GM10248 (cell line): Measurements from ENCODE around the gene KNL1.

Experiments used
- CTCF ChIA-PET: fragments of 300-600 bp; sonication (Branson Sonifier 250); formaldehyde crosslinking; extraction: SDS; loops from one replicate; lab custom pipeline; 2021; ENCODE audit warnings: antibody characterized with exemption; lab: Yijun Ruan, JAX
- POLR2A ChIA-PET: fragments of 350-650 bp; sonication (Branson Sonifier 250); formaldehyde crosslinking; extraction: SDS; loops from one replicate; lab custom pipeline; 2020; ENCODE audit warnings: antibody characterized with exemption; lab: Yijun Ruan, JAX
- DNase-seq: peaks from one replicate; pipeline ENCODE4 v3.0.0; 2012; ENCODE audit errors: extremely low spot score
- TF ChIP-seq, protein P1 (sequence below): IDR thresholded peaks from 2 replicates; pipeline ENCODE4 v1.5.1; 2012; ENCODE audit warnings: mild to moderate bottlenecking, low read depth; ENCODE audit errors: extremely low read depth, missing control alignments, control extremely low read depth

The KNL1 gene

DNA sequence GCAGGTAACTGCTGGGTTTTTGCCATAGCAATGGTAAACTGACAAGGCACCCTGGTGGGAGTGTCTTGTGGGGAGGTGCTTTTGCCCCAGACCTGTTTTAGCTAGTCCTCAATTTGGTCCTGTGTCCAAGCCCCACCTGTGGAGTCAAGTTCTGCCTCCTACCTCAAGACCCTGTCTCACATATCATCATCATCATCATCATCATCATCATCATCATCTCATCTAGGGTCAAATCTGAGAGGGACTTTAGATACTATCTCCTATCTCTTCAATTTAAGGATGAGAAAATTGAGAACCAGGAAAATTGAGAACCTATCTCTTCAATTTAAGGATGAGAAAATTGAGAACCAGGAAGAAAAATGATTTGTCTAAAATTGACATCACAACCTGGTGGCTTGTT is 9.9 kb downstream of the KNL1 start:
- CTCF ChIA-PET: interaction anchor here (1.4 to 6.2 kb wide), 4 partner anchors 11 to 84 kb away, joined by 3 to 25 read pairs (median 4); partner anchors contain the start of gene KNL1
- TF ChIP-seq, protein P1, sequence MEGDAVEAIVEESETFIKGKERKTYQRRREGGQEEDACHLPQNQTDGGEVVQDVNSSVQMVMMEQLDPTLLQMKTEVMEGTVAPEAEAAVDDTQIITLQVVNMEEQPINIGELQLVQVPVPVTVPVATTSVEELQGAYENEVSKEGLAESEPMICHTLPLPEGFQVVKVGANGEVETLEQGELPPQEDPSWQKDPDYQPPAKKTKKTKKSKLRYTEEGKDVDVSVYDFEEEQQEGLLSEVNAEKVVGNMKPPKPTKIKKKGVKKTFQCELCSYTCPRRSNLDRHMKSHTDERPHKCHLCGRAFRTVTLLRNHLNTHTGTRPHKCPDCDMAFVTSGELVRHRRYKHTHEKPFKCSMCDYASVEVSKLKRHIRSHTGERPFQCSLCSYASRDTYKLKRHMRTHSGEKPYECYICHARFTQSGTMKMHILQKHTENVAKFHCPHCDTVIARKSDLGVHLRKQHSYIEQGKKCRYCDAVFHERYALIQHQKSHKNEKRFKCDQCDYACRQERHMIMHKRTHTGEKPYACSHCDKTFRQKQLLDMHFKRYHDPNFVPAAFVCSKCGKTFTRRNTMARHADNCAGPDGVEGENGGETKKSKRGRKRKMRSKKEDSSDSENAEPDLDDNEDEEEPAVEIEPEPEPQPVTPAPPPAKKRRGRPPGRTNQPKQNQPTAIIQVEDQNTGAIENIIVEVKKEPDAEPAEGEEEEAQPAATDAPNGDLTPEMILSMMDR: no peak
- DNase-seq: no peak
- POLR2A ChIA-PET: no interaction called here

DNA sequence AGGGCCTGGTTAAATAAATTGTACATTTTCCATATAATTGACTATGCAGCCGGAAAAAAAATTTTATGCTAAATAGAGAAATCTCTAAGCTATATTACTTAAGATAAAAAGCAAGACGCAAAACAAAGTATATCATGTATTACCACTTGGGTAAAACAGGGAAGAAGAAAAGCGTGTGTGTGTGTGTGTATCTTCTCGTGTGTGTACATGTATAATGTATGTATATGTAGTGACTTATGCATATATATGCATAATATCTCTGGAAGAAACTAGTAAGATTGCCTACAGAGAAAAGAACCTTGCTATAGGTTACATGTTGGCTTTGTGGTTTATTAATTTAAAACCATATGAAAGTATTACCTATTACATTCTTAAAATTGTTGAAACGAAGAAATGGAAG is 19.0 kb downstream of the KNL1 start:
- no peak for DNase-seq
- CTCF ChIA-PET: no interaction called here
- TF ChIP-seq, protein P1: no peak

DNA sequence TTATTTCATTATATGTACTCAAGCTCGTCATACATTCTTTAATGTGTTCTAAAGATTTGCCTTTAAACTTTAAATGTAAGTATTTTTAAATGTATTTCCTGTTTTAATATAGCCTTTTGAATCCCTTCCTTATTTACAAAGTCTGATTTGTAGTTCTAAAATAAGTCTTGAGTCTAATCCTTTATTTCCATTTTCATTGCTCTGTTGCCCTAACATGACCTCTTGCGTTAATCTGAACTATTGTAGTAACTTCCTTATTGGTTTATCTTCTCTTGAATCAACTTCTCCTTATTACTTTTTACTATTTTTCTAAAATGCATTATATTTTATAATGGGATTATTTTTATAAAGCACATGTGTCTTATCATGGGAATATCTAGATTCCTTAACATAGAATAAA is 24.0 kb downstream of the KNL1 start:
- ChIA-PET CTCF (no interaction called here), POLR2A (no interaction called here)
- TF ChIP-seq, protein P1: no peak
- DNase-seq: no peak

More for the DNA sequence above, 19.0 kb downstream of the KNL1 start:
- POLR2A ChIA-PET: no interaction called here

DNA sequence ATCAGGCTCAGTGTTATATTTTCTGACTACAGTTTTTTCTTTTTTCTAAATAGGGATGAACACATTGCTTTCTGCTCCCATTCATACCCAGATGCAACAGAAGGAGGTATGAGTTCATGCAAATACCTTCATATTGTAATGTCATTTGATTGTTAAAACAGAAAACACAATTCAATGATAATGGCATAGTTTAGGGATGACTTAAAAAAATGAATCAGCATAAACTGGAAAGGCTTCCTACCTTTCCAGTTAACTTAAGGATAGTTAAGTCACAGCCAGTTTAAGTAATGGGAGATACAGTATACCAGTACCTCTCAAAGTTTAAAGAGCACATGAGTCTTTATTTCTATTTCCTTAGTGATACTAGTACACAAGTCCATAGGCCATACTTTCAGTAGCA is 24.9 kb downstream of the KNL1 start:
- ChIA-PET CTCF (no interaction called here), POLR2A (no interaction called here)
- TF ChIP-seq, protein P1: no peak
- no peak for DNase-seq

DNA sequence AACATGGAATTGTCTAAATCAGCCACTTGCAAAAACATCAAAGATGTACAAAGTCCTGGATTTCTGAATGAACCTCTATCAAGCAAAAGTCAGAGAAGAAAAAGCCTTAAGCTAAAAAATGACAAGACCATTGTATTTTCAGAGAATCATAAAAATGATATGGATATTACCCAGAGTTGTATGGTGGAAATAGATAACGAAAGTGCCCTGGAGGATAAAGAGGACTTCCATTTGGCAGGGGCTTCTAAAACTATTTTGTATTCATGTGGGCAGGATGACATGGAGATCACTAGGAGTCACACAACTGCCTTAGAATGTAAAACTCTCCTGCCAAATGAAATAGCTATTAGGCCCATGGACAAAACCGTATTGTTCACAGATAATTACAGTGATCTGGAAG is 29.3 kb downstream of the KNL1 start:
- no peak for DNase-seq
- ChIA-PET CTCF (interaction anchor here (0.8 to 1.3 kb wide), 4 partner anchors 13 to 236 kb away, joined by 3 to 4 read pairs (median 4); no protein-coding TSS in a partner anchor), POLR2A (no interaction called here)
- TF ChIP-seq, protein P1: no peak

DNA sequence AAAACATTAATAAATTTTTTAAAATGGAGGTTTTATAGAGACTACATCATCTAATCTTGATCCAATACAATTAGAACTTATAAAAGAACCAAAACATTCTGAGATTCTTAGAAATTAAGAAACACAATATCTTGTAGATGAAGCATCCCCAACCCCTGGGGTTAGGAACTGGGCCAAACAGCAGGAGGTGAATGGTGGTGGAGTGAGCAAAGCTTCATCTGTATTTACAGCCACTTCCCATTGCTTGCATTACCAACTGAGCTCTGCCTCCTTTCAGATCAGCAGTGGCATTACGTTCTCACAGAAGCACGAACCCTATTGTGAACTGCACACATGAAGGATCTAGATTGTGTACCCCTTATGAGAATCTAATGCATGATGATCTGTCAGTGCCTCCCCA is 36.3 kb downstream of the KNL1 start:
- ChIA-PET CTCF (no interaction called here), POLR2A (no interaction called here)
- DNase-seq: no peak
- TF ChIP-seq, protein P1: no peak

DNA sequence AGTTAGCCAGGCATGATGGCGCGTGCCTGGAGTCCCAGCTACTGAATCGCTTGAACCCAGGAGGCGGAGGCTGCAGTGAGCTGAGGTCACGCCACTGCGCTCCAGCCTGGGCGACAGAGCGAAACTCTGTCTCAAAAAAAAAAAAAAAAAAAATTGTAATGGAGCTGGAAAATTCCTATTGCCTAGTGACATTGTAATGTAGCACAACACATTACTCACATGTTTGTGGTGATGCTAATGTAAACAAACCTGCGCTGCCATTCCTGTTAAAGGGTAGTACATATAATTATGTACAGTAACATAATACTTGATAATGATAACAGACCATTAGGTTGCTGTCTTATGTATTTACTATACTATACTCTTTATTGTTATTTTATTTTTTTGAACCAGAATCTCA is 39.1 kb downstream of the KNL1 start:
- TF ChIP-seq, protein P1: no peak
- DNase-seq: no peak
- ChIA-PET POLR2A (interaction anchor here (0.6 kb wide), 1 partner anchor 901 kb away, joined by 8 read pairs; no protein-coding TSS in a partner anchor), CTCF (no interaction called here)
